ENCODE data around the gene VAV2.

The VAV2 gene

GRCh38 chr9:133848471-133849109 lies 143.5 kb downstream of the VAV2 start:
- peak; percentile 86 for DNase-seq

GRCh38 chr9:133846483-133847090 lies 145.5 kb downstream of the VAV2 start:
- no peak for DNase-seq

GRCh38 chr9:133845440-133845839 lies 146.7 kb downstream of the VAV2 start:
- no peak for DNase-seq

- DNase-seq: no peak
Observed at GRCh38 chr9:133844881-133845410, 147.2 kb downstream of the VAV2 start.

GRCh38 chr9:133844398-133844784 lies 147.7 kb downstream of the VAV2 start:
- DNase-seq: no peak

GRCh38 chr9:133843751-133844397 lies 148.2 kb downstream of the VAV2 start:
- no peak for DNase-seq

- no peak for DNase-seq
Observed at GRCh38 chr9:133843250-133843649, 148.9 kb downstream of the VAV2 start.

- DNase-seq: peak; percentile 95
Observed at GRCh38 chr9:133842721-133843227, 149.3 kb downstream of the VAV2 start.

GRCh38 chr9:133842174-133842573 lies 149.9 kb downstream of the VAV2 start:
- DNase-seq: peak; percentile 58

GRCh38 chr9:133841167-133841812 lies 150.8 kb downstream of the VAV2 start:
- no peak for DNase-seq

GRCh38 chr9:133839822-133840329 lies 152.2 kb downstream of the VAV2 start:
- no peak for DNase-seq

GRCh38 chr9:133838859-133839507 lies 153.1 kb downstream of the VAV2 start:
- no peak for DNase-seq

- no peak for DNase-seq
Observed at GRCh38 chr9:133837627-133838597, 154.2 kb downstream of the VAV2 start.

GRCh38 chr9:133836818-133837217 lies 155.3 kb downstream of the VAV2 start:
- DNase-seq: no peak

GRCh38 chr9:133836001-133836758 lies 155.9 kb downstream of the VAV2 start:
- no peak for DNase-seq

- peak; percentile 33 for DNase-seq
Observed at GRCh38 chr9:133835262-133835901, 156.7 kb downstream of the VAV2 start.

- DNase-seq: no peak
Observed at GRCh38 chr9:133834080-133834976, 157.8 kb downstream of the VAV2 start.

GRCh38 chr9:133833388-133834025 lies 158.6 kb downstream of the VAV2 start:
- DNase-seq: no peak
